DMS 273 treated with DMSO at 0.1 percent for 48 hours (cell line): ENCODE measurements around the gene DNAJC8.

Experiments used
- DNase-seq: peaks from one replicate; lab custom pipeline; 2025; lab: John Stamatoyannopoulos, UW

Gene DNAJC8

DNA sequence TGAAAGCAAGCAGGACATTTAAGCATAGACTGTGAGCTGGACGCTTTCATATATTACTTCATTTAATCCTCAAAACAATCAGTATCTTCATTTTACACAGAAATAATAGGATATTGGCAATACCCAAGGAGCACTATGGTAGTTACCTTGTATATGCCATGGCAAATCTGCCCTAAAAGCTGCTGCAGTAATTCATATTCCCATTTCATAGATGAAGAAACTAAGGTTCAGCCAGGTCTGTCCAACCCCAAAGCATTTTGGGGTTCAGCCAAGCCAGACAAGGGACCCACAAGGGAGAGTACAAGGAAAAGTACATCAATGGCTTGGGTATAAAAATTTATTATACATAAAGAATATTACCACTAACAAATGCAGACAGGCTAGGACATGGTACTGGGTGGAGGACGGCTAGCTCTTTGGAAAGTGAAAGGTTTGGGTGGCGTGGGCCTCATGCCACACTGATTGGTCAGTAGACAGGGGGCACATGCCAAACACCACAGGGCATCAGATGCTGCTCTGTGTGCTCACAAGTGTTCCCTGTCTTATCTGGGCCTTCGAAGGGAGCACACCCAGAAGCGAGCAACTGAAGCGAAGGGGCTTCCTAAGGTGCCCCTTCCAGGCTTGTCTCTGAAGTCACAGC lies 32.5 kb downstream of the DNAJC8 start:
- no peak for DNase-seq

DNA sequence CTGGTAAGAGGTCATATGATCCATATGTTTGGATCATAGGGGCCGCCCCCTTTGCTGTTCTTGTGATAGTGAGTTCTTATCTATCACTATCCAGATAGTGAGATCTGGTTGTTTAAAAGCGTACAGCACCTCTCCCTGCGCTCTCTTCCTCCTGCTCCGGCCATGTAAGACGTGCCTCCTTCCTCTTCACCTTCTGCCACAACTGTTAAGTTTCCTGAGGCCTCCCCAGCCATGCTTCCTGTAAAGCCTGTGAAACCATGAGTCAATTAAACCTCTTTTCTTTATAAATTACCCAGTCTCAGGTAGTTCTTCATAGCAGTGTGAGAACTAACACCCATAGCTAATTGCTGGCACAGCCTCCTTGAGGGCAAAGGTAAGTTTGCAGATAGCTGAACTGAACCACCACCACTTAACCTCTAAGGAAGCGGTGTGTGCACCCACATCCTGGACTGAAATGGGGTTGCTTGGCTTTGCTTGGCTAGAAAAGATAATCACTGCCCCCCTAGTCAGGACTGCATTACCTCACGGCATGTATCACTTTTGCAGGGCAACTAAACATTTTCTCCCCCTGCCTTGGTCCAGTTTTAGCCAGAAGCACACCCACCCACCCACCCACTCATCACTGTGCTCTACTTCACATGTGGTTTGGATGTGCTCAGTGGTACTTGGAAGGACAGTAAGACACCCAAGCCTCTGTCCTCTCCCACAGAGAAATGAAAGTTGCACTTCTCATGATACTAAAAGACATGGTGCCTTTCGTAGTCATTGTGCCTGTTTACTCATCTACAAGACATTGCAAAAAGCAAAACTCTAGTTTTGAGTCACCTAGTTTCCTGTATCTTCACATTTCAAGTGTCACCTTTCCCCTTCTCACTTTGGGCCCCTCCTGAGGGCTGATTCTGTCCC lies 33.2 kb downstream of the DNAJC8 start:
- no peak for DNase-seq

GRCh38 chr1:28197682-28198415 lies 35.0 kb downstream of the DNAJC8 start:
- DNase-seq, result no peak

- DNase-seq, result no peak
These were observed 36.5 kb downstream of the DNAJC8 start for GRCh38 chr1:28196330-28196729.

DNA sequence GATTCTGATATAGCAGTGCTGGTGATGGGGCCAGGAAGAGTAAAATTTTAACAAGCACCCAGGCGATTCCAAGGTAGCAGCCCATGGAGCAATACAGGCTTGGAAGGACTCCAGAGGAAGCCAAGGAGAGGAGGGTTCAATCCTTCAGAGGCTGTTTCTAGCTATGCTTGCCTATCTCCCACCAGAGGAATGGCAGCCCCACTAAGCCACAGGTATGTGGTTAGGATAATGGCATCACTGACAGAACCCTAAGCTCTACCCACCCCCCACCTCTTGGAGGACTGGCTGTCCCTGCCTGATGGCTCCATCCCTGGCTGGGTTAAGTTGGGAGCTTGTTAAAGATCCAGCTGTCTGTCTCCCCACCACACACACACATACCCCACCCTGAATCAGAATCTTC lies 37.0 kb downstream of the DNAJC8 start:
- DNase-seq, result no peak

- DNase-seq, result no peak
These were observed 38.3 kb downstream of the DNAJC8 start for GRCh38 chr1:28194326-28195035.

DNA sequence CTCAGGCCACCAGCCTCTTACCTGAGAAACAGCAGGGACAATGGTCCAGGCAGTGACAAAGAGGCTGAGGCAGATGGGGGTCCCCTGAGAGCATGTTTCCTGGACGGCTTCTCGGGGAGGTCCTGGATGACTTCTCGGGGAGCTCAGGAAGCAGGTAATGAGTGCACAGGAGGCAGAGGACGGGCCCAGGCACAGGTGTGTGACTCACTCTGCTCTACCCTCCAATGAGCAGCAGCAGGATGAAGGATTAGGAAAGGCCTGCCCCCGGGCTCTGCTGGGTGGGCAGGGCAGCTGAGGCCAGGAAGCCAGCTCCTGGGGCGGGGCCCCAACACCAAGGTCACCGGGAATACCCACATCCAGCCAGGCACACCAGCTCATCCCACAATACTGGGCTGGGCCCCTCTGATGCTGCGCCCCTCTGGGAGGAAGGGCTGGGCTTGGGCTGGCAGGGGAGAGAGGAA lies 39.1 kb downstream of the DNAJC8 start:
- no peak for DNase-seq

- no peak for DNase-seq
These were observed 41.7 kb downstream of the DNAJC8 start for GRCh38 chr1:28190996-28191645.

- no peak for DNase-seq
These were observed 42.4 kb downstream of the DNAJC8 start for GRCh38 chr1:28190337-28190979.

GRCh38 chr1:28185071-28185470 lies 47.8 kb downstream of the DNAJC8 start:
- DNase-seq, result no peak

DNA sequence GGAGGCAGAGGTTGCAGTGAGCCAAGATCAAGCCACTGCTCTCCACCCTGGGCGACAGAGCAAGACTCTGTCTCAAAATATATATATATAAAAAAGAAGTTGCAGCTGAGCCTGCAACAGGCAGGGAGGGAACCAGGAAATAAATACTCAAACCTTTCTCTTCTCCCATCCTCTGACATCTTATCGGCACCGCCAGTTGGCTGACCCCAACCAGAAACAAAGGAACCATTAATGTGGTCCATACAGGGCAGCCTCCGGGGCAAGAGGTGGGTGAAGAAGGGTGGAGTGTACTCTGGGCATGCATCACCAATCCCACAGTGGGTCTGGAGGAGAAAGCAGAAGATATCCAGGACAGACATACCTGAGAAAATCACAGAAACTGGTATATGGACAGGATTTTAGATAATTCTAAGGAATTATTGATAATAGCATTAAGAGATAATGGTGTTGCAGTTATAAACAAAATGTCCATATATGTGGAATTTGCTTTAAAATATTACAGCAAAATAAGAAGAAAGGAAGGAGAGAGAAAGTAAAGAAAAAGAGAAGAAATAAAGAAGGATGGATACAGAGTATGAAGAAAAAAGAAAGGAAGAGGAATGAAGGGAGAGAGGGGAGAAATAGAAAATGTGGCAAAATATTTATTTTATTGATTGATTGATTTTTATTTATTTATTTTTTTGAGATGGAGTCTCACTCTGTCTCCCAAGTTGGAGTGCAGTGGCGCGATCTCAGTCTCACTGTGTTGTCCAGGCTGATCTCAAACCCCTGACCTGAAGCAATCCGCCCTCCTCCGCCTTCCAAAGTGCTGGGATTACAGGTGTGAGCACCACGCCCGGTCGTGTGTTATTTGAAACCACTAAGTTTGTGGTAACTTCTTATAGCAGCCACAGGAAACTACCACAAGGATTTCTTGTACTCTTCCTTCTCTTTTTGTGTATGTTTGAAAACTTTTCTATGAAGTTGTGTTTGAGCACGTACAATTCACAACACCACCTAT lies 52.2 kb downstream of the DNAJC8 start:
- DNase-seq, result no peak

- DNase-seq, result no peak
These were observed 53.9 kb downstream of the DNAJC8 start for GRCh38 chr1:28178690-28179485.

DNA sequence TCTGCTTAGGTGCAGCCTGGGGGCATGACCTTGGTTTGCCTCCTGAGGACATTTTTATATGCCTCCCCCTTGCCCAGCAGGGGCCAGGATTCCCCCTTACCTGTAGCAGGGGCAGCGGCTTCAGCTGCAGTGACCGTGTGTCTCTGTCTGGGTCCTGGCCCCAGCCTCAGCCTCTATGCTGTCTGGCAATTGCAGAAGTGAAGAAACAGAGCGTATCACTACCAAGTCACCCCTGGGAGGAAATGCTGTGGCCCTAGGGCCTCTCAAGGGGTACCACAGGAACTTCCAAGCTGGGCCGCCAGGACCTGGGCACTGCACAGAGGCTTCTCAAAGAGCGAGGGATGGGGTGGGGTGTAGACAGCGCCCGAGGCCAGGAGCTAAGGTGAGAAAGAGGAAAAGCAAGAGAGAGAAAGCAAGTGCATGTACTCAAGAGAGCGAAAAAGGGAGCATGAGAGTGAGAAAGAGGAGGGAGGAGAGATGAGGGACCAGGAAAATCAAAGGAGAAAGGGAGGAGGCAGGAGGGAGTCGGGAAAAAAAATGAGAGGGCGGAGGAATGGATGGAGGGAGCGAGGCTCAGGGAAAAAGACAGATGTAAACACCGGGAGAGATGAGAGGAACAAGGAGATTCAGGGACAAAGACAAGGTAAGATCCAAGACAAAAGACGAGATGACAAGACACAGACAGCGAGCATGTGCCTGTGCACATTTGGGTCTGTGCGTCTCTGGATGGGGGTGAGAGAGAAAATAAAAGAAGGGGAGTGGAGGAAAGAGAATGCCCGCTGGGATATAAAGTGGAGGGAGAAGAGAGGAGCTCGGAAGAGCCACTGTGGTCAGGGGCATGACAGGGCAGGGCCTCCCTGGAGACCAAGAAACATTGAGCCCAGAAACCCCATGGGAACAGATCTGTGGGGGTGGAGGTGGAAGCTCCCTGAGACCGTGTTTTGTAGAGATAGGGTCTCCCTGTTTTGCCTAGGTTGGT lies 56.0 kb downstream of the DNAJC8 start, which contains the start of gene PTAFR:
Gene PTAFR (minus strand): TSS at position 199 of the 979 bp plus-strand sequence. CDS start 25,669 bp downstream, outside the sequence.
- no peak for DNase-seq

- no peak for DNase-seq
These were observed 56.8 kb downstream of the DNAJC8 start for GRCh38 chr1:28175955-28176485.

DNA sequence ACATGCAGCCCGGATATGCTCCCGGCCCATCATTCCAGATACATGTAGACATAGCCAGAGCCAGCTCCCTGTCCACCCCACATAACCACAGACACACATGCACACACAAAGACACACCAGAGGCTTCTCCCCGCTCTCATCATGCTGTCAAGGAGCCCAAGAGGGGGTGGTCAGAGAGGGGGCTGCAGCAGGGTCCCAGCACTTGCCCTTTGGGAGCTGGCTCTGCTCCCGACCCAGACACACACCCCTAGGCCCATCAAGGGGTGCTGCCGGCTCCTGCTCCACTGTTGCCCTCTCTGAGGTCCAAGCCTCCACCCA lies 58.9 kb downstream of the DNAJC8 start:
- no peak for DNase-seq

GRCh38 chr1:28173151-28173979 lies 59.5 kb downstream of the DNAJC8 start:
- DNase-seq, result no peak
